ENCODE data around the gene PTGES.
"Not testable (repeated sequence)": the region's sequence is repeated elsewhere in the genome, so short reads cannot be mapped to it uniquely, and the experiment has no call there.

Gene PTGES

DNA sequence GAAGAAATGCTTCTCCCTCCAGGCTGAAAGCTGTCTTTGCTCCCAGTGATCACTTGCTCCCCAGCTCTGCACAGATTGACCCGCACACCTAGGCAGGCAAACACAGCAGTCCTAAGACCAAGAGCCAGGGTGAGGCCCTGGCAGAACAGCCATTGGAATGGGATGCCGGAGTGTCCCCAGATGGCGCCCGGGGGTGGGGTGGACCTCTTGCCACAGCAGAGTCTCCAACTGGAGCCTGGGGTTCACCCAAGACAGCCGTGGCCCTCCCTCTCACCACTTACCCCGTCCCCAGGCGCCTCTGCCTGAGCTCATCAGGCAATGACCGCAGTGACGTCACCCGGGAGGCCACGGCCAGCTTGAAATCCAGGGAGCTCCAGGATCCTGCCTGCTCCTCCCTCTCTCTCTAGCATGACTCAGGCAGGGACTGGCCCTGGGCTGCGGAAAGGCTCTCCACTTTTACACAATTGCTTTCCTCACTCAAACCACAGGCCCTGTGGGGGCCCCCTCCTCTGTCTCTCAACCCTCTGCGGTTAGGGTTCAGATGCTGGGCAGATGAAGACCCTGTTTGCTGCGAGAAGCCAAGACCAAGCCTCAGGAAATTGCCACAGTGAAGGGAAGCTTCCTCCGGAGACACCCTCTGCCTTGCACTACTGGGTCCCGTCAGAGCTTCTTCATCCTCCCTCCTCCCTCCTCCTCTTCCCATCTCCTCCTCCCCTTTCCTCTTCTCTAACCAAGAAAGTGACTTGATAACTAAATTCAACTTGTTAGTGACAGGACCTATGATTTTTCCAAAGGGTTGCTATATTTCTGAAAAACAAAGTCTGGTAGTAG, 24.3 kb upstream of the PTGES start:
- no peak overlapping the region for H3K4me3 ChIP-seq (ENCODE audit: low read depth, low read length)
- DNase-seq (ENCODE audit: low read depth): no peak
- TF ChIP-seq, protein P1, sequence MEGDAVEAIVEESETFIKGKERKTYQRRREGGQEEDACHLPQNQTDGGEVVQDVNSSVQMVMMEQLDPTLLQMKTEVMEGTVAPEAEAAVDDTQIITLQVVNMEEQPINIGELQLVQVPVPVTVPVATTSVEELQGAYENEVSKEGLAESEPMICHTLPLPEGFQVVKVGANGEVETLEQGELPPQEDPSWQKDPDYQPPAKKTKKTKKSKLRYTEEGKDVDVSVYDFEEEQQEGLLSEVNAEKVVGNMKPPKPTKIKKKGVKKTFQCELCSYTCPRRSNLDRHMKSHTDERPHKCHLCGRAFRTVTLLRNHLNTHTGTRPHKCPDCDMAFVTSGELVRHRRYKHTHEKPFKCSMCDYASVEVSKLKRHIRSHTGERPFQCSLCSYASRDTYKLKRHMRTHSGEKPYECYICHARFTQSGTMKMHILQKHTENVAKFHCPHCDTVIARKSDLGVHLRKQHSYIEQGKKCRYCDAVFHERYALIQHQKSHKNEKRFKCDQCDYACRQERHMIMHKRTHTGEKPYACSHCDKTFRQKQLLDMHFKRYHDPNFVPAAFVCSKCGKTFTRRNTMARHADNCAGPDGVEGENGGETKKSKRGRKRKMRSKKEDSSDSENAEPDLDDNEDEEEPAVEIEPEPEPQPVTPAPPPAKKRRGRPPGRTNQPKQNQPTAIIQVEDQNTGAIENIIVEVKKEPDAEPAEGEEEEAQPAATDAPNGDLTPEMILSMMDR (IDR thresholded peaks at IDR 0.05; ENCODE audit: control insufficient read depth, extremely low read depth, insufficient read depth): no peak

DNA sequence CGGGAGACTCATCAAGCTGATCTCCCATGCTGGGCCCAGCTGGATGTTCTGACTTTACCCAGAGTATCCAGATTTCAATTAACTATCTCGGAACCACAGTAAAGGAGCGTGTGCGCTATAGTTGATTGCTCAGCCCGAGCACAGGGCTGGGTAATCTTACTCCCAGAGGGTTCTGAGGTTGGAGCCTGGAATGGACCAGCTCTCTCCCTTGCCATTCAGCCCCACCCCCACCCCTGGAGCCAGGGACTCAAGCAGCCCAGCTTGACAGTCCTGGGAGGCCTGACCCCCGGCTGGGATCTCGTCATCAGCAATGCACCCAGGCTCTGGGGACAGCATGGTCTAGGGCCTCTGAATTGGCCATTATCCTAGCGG, 23.7 kb upstream of the PTGES start:
- H3K4me3 ChIP-seq (ENCODE audit: low read depth, low read length): no peak overlapping the region
- TF ChIP-seq, protein P1 (IDR thresholded peaks at IDR 0.05; ENCODE audit: control insufficient read depth, extremely low read depth, insufficient read depth): no peak
- no peak for DNase-seq (ENCODE audit: low read depth)

DNA sequence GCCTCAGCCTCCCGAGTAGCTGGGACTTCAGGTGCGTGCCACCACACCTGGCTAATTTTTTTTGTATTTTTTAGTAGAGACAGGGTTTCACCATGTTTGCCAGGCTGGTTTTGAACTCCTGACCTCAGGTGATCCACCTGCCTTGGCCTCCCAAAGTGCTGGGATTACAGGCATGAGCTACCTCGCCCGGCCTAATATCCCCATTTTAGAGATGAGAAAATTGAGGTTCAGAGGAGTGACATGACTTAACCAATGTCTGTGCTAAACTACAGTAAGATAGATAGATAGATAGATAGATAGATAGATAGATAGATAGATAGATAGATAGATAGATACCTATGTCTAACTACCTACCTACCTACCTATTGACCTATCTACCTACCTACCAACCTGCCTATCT, 23.3 kb upstream of the PTGES start:
- not testable (repeated sequence) for DNase-seq (ENCODE audit: low read depth); H3K4me3 ChIP-seq (ENCODE audit: low read depth, low read length)

DNA sequence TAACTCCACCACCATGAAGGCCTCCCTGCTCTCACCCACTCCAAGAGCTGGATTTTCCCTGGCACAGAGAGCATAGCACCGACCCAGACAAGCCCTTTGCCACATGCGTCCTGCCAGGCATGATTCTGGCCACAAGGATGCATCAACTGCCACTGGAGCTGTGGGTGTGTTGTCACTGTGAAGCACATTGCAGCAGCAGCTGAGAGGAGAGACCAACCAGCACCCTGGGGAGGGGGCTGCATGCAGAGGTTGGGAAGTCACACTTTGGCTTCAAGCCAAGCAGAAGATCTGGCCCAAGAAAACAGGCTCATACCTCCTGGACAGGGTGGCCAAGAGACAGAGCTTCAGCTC, 22.6 kb upstream of the PTGES start:
- H3K4me3 ChIP-seq (ENCODE audit: low read depth, low read length): no peak overlapping the region
- DNase-seq (ENCODE audit: low read depth): no peak
- TF ChIP-seq, protein P1 (IDR thresholded peaks at IDR 0.05; ENCODE audit: control insufficient read depth, extremely low read depth, insufficient read depth): no peak

DNA sequence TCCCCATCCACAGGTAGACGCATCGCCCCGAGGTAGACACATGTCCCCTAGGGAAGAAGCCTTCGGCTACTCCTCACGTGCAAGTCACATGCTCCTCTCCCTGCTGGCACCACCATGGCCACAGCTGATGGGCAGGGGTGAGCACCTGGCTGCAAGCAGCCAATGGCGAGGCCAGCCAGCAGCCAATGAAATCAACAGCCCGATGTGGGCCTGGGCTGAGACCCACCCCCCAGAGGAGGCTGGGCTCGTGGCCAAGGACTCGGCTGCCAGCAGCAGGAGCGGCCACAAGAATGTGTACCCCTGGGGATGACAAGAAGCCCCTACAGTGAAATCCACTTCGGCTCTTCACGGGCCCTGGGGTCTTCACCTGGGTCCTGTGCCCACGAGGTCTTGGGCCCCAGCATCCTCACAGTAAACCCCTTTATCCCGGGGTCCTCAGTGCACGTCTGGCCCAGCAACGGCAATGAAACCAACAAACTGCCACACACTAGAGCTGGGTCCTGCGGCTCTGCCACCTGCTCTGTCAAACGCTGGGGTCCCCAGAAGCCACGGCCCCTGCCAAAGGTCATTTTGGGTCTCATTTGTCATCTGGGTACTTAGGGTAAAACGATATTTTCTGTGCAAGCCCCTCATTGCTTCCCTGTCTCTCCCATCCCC, 22.1 kb upstream of the PTGES start:
- TF ChIP-seq, protein P1 (IDR thresholded peaks at IDR 0.05; ENCODE audit: control insufficient read depth, extremely low read depth, insufficient read depth): no peak
- H3K4me3 ChIP-seq (ENCODE audit: low read depth, low read length): no peak overlapping the region
- no peak for DNase-seq (ENCODE audit: low read depth)

DNA sequence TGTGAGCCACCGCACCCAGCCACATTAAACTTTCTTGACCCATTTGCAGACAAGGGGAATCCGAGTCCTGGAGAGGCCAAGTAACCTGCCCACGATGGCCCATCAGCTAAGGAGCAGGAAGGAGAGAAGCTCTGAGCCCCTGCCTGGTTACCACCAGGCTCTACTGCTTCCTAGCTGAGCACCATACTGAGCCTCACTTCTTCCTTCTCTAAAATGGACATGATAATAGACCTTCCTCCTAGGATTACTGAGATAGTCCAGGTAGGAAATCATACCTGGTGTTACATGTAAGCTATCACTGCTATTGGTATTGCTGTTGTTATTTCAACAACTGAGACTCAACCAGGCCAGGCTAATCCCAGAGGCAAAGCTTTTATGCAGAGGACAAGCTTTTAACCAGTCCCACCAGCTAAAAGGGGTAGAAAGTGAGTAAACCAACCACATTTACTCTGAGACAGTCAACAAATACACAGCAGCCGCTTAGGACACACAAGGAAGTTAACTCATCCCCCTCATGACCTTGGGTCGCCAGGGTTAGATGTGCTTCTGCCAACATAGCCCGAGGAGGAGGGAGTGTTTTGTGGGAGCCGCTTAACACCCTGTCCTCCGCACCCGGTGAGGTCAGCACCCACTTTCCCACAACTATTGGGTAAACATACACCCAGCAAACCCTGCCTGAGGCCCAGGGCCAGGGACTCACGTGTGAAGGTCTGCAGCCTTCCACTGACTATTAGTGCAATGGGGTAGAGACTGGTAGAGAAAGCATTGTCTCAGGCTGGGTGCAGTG, 20.6 kb upstream of the PTGES start:
- TF ChIP-seq, protein P1 (IDR thresholded peaks at IDR 0.05; ENCODE audit: control insufficient read depth, extremely low read depth, insufficient read depth): no peak
- no peak for DNase-seq (ENCODE audit: low read depth)

DNA sequence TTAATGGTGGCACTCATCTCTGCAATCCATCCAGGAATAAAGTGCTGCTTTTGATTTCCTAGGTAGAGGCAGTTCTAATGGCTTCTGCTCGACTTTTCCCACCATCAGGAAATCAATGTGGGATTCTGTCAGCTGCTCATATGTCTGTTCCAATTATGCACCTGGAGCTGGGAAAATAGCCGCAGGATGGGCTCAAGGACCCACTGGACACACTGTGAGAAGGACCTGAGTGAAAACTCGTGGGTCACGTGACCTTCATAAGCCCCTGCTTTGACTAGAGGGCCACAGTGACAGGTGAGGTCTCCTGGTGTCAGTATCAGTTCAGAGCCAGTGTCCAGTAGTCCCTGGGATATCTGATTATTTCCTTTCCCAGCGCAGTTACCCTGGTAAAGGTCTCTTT, 17.9 kb upstream of the PTGES start:
- DNase-seq (ENCODE audit: low read depth): no peak
- no peak overlapping the region for H3K4me3 ChIP-seq (ENCODE audit: low read depth, low read length)
- TF ChIP-seq, protein P1 (IDR thresholded peaks at IDR 0.05; ENCODE audit: control insufficient read depth, extremely low read depth, insufficient read depth): no peak

More for the DNA sequence above, 20.6 kb upstream of the PTGES start:
- H3K4me3 ChIP-seq (ENCODE audit: low read depth, low read length): no peak overlapping the region
